ENCODE data around the gene AKAP4.

Gene AKAP4

GRCh38 chrX:50169717-50170116 lies 31.1 kb downstream of the AKAP4 start:
- no peak overlapping the region for H3K9ac ChIP-seq (ENCODE audit: low read depth in 1 of 2, low read length in 2 of 2)
- H3K4me1 ChIP-seq (ENCODE audit: control insufficient read depth in 1 of 2, insufficient read depth in 2 of 2, low read length in 2 of 2), result peaks cover 6% of the 10 kb centered on the region in 2 donors
- H3K9me3 ChIP-seq (ENCODE audit: control insufficient read depth in 1 of 2, low read length in 2 of 2), result no peaks in the 10 kb centered on the region
- H3K27ac ChIP-seq (ENCODE audit: low read depth, low read length), result no peak overlapping the region
- H3K27me3 ChIP-seq (ENCODE audit: control insufficient read depth in 1 of 2, insufficient read depth in 2 of 2, low read length in 2 of 2), result no peaks in the 10 kb centered on the region
- no peaks in the 10 kb centered on the region for H3K36me3 ChIP-seq (ENCODE audit: control insufficient read depth in 1 of 2, insufficient read depth in 2 of 2, low read length in 2 of 2)
- no peak overlapping the region for H3K4me3 ChIP-seq (ENCODE audit: low read depth in 1 of 2, low read length in 2 of 2)

GRCh38 chrX:50168241-50168687 lies 32.5 kb downstream of the AKAP4 start:
- no peaks in the 10 kb centered on the region for H3K27me3 ChIP-seq (ENCODE audit: control insufficient read depth in 1 of 2, insufficient read depth in 2 of 2, low read length in 2 of 2)
- H3K9ac ChIP-seq (ENCODE audit: low read depth in 1 of 2, low read length in 2 of 2), result no peak overlapping the region
- H3K36me3 ChIP-seq (ENCODE audit: control insufficient read depth in 1 of 2, insufficient read depth in 2 of 2, low read length in 2 of 2), result no peaks in the 10 kb centered on the region
- H3K4me1 ChIP-seq (ENCODE audit: control insufficient read depth in 1 of 2, insufficient read depth in 2 of 2, low read length in 2 of 2), result peaks cover 6% of the 10 kb centered on the region in 2 donors
- H3K9me3 ChIP-seq (ENCODE audit: control insufficient read depth in 1 of 2, low read length in 2 of 2), result no peaks in the 10 kb centered on the region
- H3K27ac ChIP-seq (ENCODE audit: low read depth, low read length), result no peak overlapping the region
- H3K4me3 ChIP-seq (ENCODE audit: low read depth in 1 of 2, low read length in 2 of 2), result no peak overlapping the region

- no peak overlapping the region for H3K9ac ChIP-seq (ENCODE audit: low read depth in 1 of 2, low read length in 2 of 2)
- no peaks in the 10 kb centered on the region for H3K36me3 ChIP-seq (ENCODE audit: control insufficient read depth in 1 of 2, insufficient read depth in 2 of 2, low read length in 2 of 2)
- H3K27me3 ChIP-seq (ENCODE audit: control insufficient read depth in 1 of 2, insufficient read depth in 2 of 2, low read length in 2 of 2), result no peaks in the 10 kb centered on the region
- H3K4me3 ChIP-seq (ENCODE audit: low read depth in 1 of 2, low read length in 2 of 2), result no peak overlapping the region
- H3K9me3 ChIP-seq (ENCODE audit: control insufficient read depth in 1 of 2, low read length in 2 of 2), result no peaks in the 10 kb centered on the region
- H3K27ac ChIP-seq (ENCODE audit: low read depth, low read length), result no peak overlapping the region
- peaks cover 6% of the 10 kb centered on the region in 2 donors for H3K4me1 ChIP-seq (ENCODE audit: control insufficient read depth in 1 of 2, insufficient read depth in 2 of 2, low read length in 2 of 2)
Measured at GRCh38 chrX:50167366-50167765, 33.4 kb downstream of the AKAP4 start.

GRCh38 chrX:50165727-50166126 lies 35.1 kb downstream of the AKAP4 start:
- no peaks in the 10 kb centered on the region for H3K36me3 ChIP-seq (ENCODE audit: control insufficient read depth in 1 of 2, insufficient read depth in 2 of 2, low read length in 2 of 2)
- no peak overlapping the region for H3K27ac ChIP-seq (ENCODE audit: low read depth, low read length)
- no peak overlapping the region for H3K4me3 ChIP-seq (ENCODE audit: low read depth in 1 of 2, low read length in 2 of 2)
- peaks cover 6% of the 10 kb centered on the region in 2 donors for H3K4me1 ChIP-seq (ENCODE audit: control insufficient read depth in 1 of 2, insufficient read depth in 2 of 2, low read length in 2 of 2)
- H3K27me3 ChIP-seq (ENCODE audit: control insufficient read depth in 1 of 2, insufficient read depth in 2 of 2, low read length in 2 of 2), result no peaks in the 10 kb centered on the region
- H3K9me3 ChIP-seq (ENCODE audit: control insufficient read depth in 1 of 2, low read length in 2 of 2), result no peaks in the 10 kb centered on the region
- no peak overlapping the region for H3K9ac ChIP-seq (ENCODE audit: low read depth in 1 of 2, low read length in 2 of 2)

GRCh38 chrX:50161127-50161526 lies 39.7 kb downstream of the AKAP4 start:
- no peak overlapping the region for H3K27ac ChIP-seq (ENCODE audit: low read depth, low read length)
- no peak overlapping the region for H3K9ac ChIP-seq (ENCODE audit: low read depth in 1 of 2, low read length in 2 of 2)
- H3K36me3 ChIP-seq (ENCODE audit: control insufficient read depth in 1 of 2, insufficient read depth in 2 of 2, low read length in 2 of 2), result no peaks in the 10 kb centered on the region
- H3K4me1 ChIP-seq (ENCODE audit: control insufficient read depth in 1 of 2, insufficient read depth in 2 of 2, low read length in 2 of 2), result peaks cover 8 to 11% of the 10 kb centered on the region in 2 donors
- no peak overlapping the region for H3K4me3 ChIP-seq (ENCODE audit: low read depth in 1 of 2, low read length in 2 of 2)
- H3K27me3 ChIP-seq (ENCODE audit: control insufficient read depth in 1 of 2, insufficient read depth in 2 of 2, low read length in 2 of 2), result no peaks in the 10 kb centered on the region
- H3K9me3 ChIP-seq (ENCODE audit: control insufficient read depth in 1 of 2, low read length in 2 of 2), result no peaks in the 10 kb centered on the region

- Histone ChIP-seq H3K36me3 (ENCODE audit: control insufficient read depth in 1 of 2, insufficient read depth in 2 of 2, low read length in 2 of 2) (no peaks in the 10 kb centered on the region), H3K27me3 (ENCODE audit: control insufficient read depth in 1 of 2, insufficient read depth in 2 of 2, low read length in 2 of 2) (no peaks in the 10 kb centered on the region), H3K27ac (ENCODE audit: low read depth, low read length) (no peak overlapping the region)
Measured at GRCh38 chrX:50158593-50158992, 42.2 kb downstream of the AKAP4 start.

GRCh38 chrX:50157545-50158135 lies 43.2 kb downstream of the AKAP4 start:
- Histone ChIP-seq H3K27me3 (ENCODE audit: control insufficient read depth in 1 of 2, insufficient read depth in 2 of 2, low read length in 2 of 2) (no peaks in the 10 kb centered on the region), H3K9ac (ENCODE audit: low read depth in 1 of 2, low read length in 2 of 2) (no peak overlapping the region), H3K4me1 (ENCODE audit: control insufficient read depth in 1 of 2, insufficient read depth in 2 of 2, low read length in 2 of 2) (peaks cover 5 to 8% of the 10 kb centered on the region in 2 donors), H3K27ac (ENCODE audit: low read depth, low read length) (no peak overlapping the region), H3K4me3 (ENCODE audit: low read depth in 1 of 2, low read length in 2 of 2) (no peak overlapping the region), H3K36me3 (ENCODE audit: control insufficient read depth in 1 of 2, insufficient read depth in 2 of 2, low read length in 2 of 2) (no peaks in the 10 kb centered on the region), H3K9me3 (ENCODE audit: control insufficient read depth in 1 of 2, low read length in 2 of 2) (peaks cover 0 to 6% of the 10 kb centered on the region in 2 donors)

More at GRCh38 chrX:50158593-50158992, 42.2 kb downstream of the AKAP4 start:
- peaks cover 0 to under 1% of the 10 kb centered on the region in 2 donors for H3K9me3 ChIP-seq (ENCODE audit: control insufficient read depth in 1 of 2, low read length in 2 of 2)
- H3K9ac ChIP-seq (ENCODE audit: low read depth in 1 of 2, low read length in 2 of 2), result no peak overlapping the region
- no peak overlapping the region for H3K4me3 ChIP-seq (ENCODE audit: low read depth in 1 of 2, low read length in 2 of 2)
- peaks cover 5 to 8% of the 10 kb centered on the region in 2 donors for H3K4me1 ChIP-seq (ENCODE audit: control insufficient read depth in 1 of 2, insufficient read depth in 2 of 2, low read length in 2 of 2)

- Histone ChIP-seq H3K4me1 (ENCODE audit: control insufficient read depth in 1 of 2, insufficient read depth in 2 of 2, low read length in 2 of 2) (peaks cover 5 to 8% of the 10 kb centered on the region in 2 donors), H3K36me3 (ENCODE audit: control insufficient read depth in 1 of 2, insufficient read depth in 2 of 2, low read length in 2 of 2) (no peaks in the 10 kb centered on the region), H3K27me3 (ENCODE audit: control insufficient read depth in 1 of 2, insufficient read depth in 2 of 2, low read length in 2 of 2) (no peaks in the 10 kb centered on the region), H3K4me3 (ENCODE audit: low read depth in 1 of 2, low read length in 2 of 2) (no peak overlapping the region), H3K9ac (ENCODE audit: low read depth in 1 of 2, low read length in 2 of 2) (no peak overlapping the region), H3K9me3 (ENCODE audit: control insufficient read depth in 1 of 2, low read length in 2 of 2) (peaks cover 0 to 6% of the 10 kb centered on the region in 2 donors), H3K27ac (ENCODE audit: low read depth, low read length) (no peak overlapping the region)
Measured at GRCh38 chrX:50154429-50154828, 46.4 kb downstream of the AKAP4 start.

GRCh38 chrX:50152456-50152855 lies 48.4 kb downstream of the AKAP4 start:
- Histone ChIP-seq H3K27ac (ENCODE audit: low read depth, low read length) (no peak overlapping the region), H3K36me3 (ENCODE audit: control insufficient read depth in 1 of 2, insufficient read depth in 2 of 2, low read length in 2 of 2) (no peaks in the 10 kb centered on the region), H3K9me3 (ENCODE audit: control insufficient read depth in 1 of 2, low read length in 2 of 2) (peaks cover 0 to 6% of the 10 kb centered on the region in 2 donors), H3K27me3 (ENCODE audit: control insufficient read depth in 1 of 2, insufficient read depth in 2 of 2, low read length in 2 of 2) (no peaks in the 10 kb centered on the region), H3K4me3 (ENCODE audit: low read depth in 1 of 2, low read length in 2 of 2) (no peak overlapping the region), H3K4me1 (ENCODE audit: control insufficient read depth in 1 of 2, insufficient read depth in 2 of 2, low read length in 2 of 2) (no peaks in the 10 kb centered on the region), H3K9ac (ENCODE audit: low read depth in 1 of 2, low read length in 2 of 2) (no peak overlapping the region)

- Histone ChIP-seq H3K36me3 (ENCODE audit: control insufficient read depth in 1 of 2, insufficient read depth in 2 of 2, low read length in 2 of 2) (no peaks in the 10 kb centered on the region), H3K4me3 (ENCODE audit: low read depth in 1 of 2, low read length in 2 of 2) (no peak overlapping the region), H3K27ac (ENCODE audit: low read depth, low read length) (no peak overlapping the region), H3K9ac (ENCODE audit: low read depth in 1 of 2, low read length in 2 of 2) (no peak overlapping the region), H3K4me1 (ENCODE audit: control insufficient read depth in 1 of 2, insufficient read depth in 2 of 2, low read length in 2 of 2) (no peaks in the 10 kb centered on the region), H3K27me3 (ENCODE audit: control insufficient read depth in 1 of 2, insufficient read depth in 2 of 2, low read length in 2 of 2) (no peaks in the 10 kb centered on the region), H3K9me3 (ENCODE audit: control insufficient read depth in 1 of 2, low read length in 2 of 2) (no peaks in the 10 kb centered on the region)
Measured at GRCh38 chrX:50147972-50148371, 52.8 kb downstream of the AKAP4 start.
